ENCODE results near the gene PSMB5. TPM values are rescaled to one million over a fixed set of nuclear protein-coding genes. Genes with fewer than 3 reads are reported as not detected.

PSMB5 gene
- total RNA-seq, 2 experiments from 2014 or later = 66.7 to 95.3 TPM

DNA sequence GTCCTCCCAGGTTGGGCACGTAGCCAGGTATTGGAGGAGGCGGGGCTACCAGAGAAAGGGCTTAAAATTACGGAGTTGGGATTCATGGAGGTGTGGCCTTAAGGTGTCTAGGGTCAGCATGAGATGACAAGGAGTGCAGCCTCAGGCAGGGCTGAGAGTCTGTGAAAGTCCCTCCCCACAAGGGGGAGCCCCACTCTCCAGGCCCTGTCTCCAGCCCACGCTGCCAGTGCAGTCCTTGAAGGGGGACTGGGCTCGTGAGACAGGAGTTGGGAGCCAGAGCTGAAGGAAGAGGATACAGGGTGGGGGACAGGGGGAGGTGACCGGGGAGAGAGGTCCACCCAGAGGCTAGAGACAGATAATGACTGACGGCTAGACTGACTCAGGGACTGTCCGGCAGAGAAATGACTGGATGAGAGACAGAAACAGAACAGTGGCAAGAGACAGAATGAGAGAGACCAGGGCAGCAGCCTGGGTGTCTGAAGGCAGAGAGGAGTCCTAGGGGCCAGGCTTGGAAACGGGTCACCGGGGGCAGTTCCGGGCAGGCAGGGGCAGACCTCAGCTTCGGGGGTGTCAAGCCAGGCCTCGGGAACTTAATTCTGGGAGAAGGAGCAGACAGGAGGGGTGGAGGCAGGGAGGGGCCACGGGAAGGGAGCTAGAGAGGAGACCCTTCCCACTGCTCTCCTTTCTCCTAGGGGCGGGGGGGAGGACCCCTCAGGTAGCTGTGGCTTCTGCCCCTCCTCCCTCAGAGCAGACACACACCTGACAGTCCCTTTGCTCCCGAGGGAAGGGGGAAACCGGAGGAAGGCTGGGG lies 21.6 kb upstream of the PSMB5 start:
- Mint-ChIP-seq H3K9me3 (ENCODE audit: low read depth) (no peaks in the 10 kb centered on the region), H3K4me1 (peaks cover 16% of the 10 kb centered on the region), H3K27me3 (peaks cover 8% of the 10 kb centered on the region), H3K36me3 (peaks cover 11% of the 10 kb centered on the region), H3K27ac (no peak overlapping the region), H3K4me3 (peak overlapping the region; percentile 67)
- peak; percentile 79 for DNase-seq
- ATAC-seq = peak; percentile 64
- CTCF ChIA-PET = interaction anchor here (0.8 to 19.1 kb wide), 19 partner anchors 10 to 486 kb away, joined by 3 to 867 read pairs (median 5); partner anchors contain the start of genes AJUBA and PSMB11

DNA sequence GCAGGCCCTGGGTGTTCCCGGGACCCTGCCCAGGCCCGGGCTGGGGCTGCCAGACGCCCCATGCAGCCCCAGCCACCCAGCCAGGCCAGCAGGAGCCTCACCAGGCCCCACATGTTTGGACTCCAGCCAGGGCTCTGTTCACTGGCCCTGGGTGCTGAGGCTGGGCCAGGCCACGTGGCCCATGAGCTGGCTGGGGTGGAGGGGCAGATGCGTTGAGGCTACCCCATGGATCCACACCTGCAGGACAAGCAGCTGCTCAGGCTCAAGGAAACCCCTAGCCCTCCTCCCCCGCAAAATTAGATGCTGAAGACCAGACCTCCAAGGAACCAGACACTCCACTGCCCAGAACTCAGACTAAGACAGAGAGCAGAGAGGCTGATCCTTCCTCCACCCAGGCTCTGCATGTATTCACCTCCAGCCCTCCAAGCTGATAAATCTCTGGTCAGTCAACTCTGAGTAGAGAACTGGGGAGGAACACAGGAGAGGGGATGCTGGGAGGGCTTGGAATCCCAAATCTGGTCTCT lies 21.0 kb upstream of the PSMB5 start:
- ATAC-seq (no peak), DNase-seq (no peak)
- Mint-ChIP-seq H3K9me3 (ENCODE audit: low read depth) (no peaks in the 10 kb centered on the region), H3K36me3 (peaks cover 5% of the 10 kb centered on the region), H3K4me1 (peaks cover 16% of the 10 kb centered on the region), H3K27ac (no peak overlapping the region), H3K4me3 (no peak overlapping the region), H3K27me3 (peaks cover 8% of the 10 kb centered on the region)
- CTCF ChIA-PET = interaction anchor here (0.6 to 19.1 kb wide), 19 partner anchors 13 to 486 kb away, joined by 3 to 867 read pairs (median 5); partner anchors contain the start of genes AJUBA and PSMB11

DNA sequence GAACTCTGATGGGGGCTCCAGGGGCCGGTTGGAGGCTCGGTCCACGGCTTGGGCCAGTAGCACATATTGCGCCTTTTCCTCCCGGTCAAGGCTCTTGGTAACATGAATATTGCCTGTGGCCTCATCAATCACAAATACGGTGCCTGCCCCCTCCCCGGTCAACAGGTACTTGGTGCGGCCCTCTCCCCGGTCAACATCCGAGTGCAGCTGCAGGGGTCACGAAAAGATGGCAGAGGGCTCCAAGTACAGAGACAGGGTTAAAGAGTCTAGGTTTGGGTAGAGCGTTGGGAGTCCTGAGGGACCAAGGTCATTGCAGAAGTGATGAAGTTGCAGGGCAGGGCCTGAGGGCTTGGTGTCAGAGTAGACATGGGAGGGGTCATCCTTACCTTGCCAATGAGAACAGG lies 20.4 kb upstream of the PSMB5 start:
- DNase-seq (no peak), ATAC-seq (no peak)
- H3K27me3 Mint-ChIP-seq = peaks cover 8% of the 10 kb centered on the region
- no peak overlapping the region for H3K27ac Mint-ChIP-seq
- H3K4me3 Mint-ChIP-seq = no peak overlapping the region
- peaks cover 4% of the 10 kb centered on the region for H3K36me3 Mint-ChIP-seq
- no peaks in the 10 kb centered on the region for H3K9me3 Mint-ChIP-seq (ENCODE audit: low read depth)
- H3K4me1 Mint-ChIP-seq = peaks cover 16% of the 10 kb centered on the region
- CTCF ChIA-PET = interaction anchor here (0.6 to 19.1 kb wide), 18 partner anchors 13 to 485 kb away, joined by 3 to 867 read pairs (median 5); partner anchors contain the start of genes AJUBA and PSMB11

DNA sequence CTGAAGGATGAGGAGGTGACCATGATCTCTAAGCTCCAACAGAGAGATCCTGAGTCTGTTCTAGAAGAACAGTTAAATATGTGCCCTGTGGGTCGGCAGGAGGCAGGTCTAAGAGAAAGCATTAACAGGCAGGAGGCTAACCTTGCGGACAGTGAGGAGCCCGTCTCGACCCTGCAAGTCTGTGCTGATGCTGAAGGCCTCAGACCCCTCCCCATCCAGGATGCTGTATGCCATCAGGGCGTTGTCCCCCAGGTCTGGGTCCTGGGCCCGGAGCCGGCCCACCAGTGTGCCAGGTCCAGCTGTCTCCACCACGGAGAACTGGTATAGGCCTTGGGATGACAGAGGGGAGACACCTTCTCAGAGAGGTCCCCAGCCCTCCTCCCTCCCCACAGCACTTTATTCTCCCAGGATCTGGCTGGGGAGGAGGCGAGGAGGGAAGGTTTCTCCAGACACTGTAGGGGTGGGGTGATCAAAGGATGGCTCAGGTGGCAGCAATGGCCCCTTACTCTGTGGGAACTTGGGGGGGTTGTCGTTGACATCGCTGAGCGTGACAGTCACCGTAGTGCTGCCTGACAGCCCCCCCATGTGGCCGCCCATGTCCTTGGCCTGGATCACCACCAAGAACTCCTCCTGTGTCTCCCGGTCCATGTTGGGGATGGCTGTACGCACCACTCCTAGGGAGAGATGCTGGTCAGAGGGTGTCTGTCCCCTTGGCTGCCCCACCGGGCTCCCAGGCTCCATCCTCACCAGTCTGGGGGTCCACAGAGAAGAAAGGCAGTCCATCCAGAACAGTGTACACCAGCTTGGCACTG lies 19.5 kb upstream of the PSMB5 start:
- DNase-seq = peak; percentile 54
- no peak overlapping the region for H3K4me3 Mint-ChIP-seq
- CTCF ChIA-PET = interaction anchor here (0.8 to 19.1 kb wide), 12 partner anchors 14 to 131 kb away, joined by 3 to 867 read pairs (median 8); partner anchors contain the start of gene AJUBA
- H3K9me3 Mint-ChIP-seq (ENCODE audit: low read depth) = no peaks in the 10 kb centered on the region
- H3K27me3 Mint-ChIP-seq = peaks cover 8% of the 10 kb centered on the region
- peaks cover 1% of the 10 kb centered on the region for H3K36me3 Mint-ChIP-seq
- H3K27ac Mint-ChIP-seq = no peak overlapping the region
- H3K4me1 Mint-ChIP-seq = peaks cover 15% of the 10 kb centered on the region
- ATAC-seq = no peak

DNA sequence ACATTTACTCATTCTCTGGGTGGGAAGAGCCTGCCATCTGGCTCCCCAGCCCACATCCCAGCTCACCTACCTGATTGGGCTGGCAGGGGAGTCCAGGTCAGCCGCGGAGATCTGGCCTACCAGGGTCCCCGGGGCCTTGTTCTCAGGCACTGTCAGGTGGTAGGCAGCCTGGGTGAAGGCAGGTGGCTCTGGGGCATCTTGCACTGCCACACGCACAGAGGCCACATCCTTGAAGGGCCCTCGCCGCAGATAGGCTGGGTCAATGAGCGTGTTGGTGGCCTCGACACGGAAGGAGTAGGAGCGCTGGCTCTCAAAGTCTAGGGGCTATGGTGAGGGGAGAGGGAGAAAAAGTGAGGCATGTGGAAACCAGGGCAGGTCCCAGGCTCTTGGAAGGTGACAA lies 18.7 kb upstream of the PSMB5 start:
- Mint-ChIP-seq H3K4me3 (no peak overlapping the region), H3K9me3 (ENCODE audit: low read depth) (no peaks in the 10 kb centered on the region), H3K36me3 (peaks cover 1% of the 10 kb centered on the region), H3K27ac (no peak overlapping the region), H3K4me1 (peaks cover 14% of the 10 kb centered on the region), H3K27me3 (peaks cover 8% of the 10 kb centered on the region)
- ATAC-seq (no peak), DNase-seq (no peak)
- CTCF ChIA-PET = interaction anchor here (1.8 to 19.1 kb wide), 4 partner anchors 13 to 82 kb away, joined by 9 to 867 read pairs (median 78); partner anchors contain the start of gene AJUBA

DNA sequence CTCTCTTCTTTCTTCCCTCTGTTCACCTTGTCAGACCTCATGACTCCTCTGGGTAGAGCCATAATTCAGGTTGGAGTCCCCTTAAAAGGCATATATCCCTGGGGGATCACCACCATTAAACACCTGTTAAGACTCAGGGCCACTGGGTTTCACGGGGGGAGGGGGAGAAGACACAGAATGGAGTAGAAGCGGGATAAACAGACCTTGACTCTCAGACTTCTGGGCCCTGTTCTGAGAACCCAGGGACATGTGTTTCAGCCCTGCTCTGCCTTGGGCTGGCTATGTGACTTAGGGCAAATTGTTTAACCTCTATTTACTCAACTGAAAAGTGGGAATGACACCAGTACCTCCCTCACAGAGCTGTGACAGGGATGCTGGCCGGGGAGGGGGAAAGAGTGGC lies 18.0 kb upstream of the PSMB5 start:
- DNase-seq (no peak), ATAC-seq (no peak)
- H3K9me3 Mint-ChIP-seq (ENCODE audit: low read depth) = no peaks in the 10 kb centered on the region
- H3K4me1 Mint-ChIP-seq = peaks cover 12% of the 10 kb centered on the region
- no peak overlapping the region for H3K4me3 Mint-ChIP-seq
- CTCF ChIA-PET = interaction anchor here (1.3 to 19.1 kb wide), 4 partner anchors 9 to 81 kb away, joined by 3 to 867 read pairs (median 78); partner anchors contain the start of gene AJUBA
- peaks cover 8% of the 10 kb centered on the region for H3K27me3 Mint-ChIP-seq
- no peaks in the 10 kb centered on the region for H3K36me3 Mint-ChIP-seq
- H3K27ac Mint-ChIP-seq = peak overlapping the region; percentile 33

DNA sequence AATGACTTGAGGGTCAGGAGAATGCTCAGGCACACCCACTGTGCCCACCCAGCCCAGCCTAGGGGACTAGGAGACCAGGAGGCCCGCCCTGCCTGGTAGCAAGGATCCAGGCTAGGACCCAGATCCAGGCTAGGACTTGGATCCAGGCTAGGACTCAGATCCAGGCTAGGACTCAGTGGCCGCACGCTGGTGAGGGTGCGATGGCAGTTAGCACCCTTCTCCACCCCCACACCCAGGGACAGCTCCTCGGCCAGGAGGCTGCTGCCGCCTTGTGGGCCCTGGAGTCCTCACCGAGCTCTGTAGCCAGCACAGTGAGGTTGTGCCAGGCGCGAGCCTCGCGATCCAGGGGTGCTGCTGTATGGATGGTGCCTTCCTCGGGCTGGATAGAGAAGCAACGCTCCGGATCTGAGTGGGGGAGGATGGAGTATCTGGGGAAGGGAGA lies 17.5 kb upstream of the PSMB5 start:
- Mint-ChIP-seq H3K9me3 (ENCODE audit: low read depth) (no peaks in the 10 kb centered on the region), H3K4me3 (no peak overlapping the region), H3K36me3 (no peaks in the 10 kb centered on the region), H3K27me3 (peaks cover 8% of the 10 kb centered on the region), H3K27ac (no peak overlapping the region), H3K4me1 (peaks cover 12% of the 10 kb centered on the region)
- DNase-seq (no peak), ATAC-seq (no peak)
- CTCF ChIA-PET = interaction anchor here (1.1 to 19.1 kb wide), 8 partner anchors 10 to 81 kb away, joined by 3 to 867 read pairs (median 4); partner anchors contain the start of gene AJUBA

DNA sequence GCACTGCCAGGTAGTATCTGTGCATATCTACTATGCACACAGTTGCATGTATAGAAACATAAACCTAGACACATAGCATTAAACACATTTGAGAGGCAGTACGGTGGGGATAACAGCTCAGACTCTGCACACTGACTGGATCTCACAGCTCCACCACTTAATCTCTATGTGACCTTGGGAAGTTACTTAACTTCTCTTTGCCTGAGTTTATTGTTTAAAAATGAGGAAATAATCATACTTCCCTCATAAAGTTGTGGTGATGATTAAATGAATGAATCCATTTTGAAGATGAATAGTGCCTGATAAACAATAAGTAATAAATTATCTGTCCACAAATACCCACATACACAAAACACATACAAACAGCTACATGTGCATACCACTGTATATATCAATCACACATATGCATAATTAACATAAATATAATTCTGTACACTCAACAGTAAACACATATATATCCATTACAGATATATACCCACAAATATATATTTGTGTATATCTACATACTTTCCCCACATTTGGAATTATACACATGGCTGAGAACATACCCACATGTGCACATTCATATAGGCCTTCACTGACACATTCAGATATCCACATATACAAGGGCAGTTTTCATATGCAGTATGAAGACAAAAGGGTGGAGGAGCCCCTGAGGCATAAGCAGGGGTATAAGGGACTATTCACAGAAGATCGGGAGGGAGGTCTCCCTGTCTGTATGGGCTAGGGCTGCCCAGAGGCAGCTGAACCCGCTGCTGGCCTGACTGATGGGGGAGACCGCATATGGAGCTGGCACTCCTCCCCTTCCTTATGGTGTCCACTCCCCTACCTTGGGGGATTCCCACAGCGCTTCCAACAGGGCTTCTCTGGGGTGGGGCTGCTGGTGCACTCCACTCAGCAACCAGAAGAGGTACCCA lies 16.7 kb upstream of the PSMB5 start:
- Mint-ChIP-seq H3K27me3 (peaks cover 3% of the 10 kb centered on the region), H3K4me1 (peaks cover 7% of the 10 kb centered on the region), H3K9me3 (ENCODE audit: low read depth) (no peaks in the 10 kb centered on the region), H3K4me3 (no peak overlapping the region), H3K36me3 (no peaks in the 10 kb centered on the region), H3K27ac (no peak overlapping the region)
- CTCF ChIA-PET = interaction anchor here (0.6 to 19.1 kb wide), 9 partner anchors 11 to 78 kb away, joined by 3 to 867 read pairs (median 4); partner anchors contain the start of gene AJUBA
- DNase-seq (no peak), ATAC-seq (no peak)

DNA sequence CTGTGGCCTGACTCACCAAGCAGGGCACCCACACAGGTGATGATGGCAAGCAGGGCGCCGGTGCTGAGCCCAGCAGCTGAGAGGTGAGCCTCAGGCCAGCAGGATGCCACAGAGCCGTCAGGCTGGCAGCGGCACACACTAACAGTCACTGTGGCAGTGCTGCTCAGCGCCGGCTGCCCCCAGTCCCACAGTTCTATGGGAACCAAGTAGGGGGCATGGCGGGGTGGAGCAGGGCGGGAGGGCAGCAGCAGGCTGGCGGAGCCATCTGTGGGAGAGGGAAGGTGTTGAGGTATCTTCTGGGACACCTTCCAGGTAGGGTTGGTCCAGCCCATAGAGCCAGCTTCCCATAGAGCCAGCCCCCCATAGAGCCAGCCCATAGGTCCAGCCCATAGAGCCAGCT lies 14.3 kb upstream of the PSMB5 start:
- DNase-seq (no peak), ATAC-seq (no peak)
- CTCF ChIA-PET = interaction anchor here (0.5 to 1.9 kb wide), 3 partner anchors 20 to 194 kb away, joined by 3 to 7 read pairs (median 5); no protein-coding TSS in a partner anchor
- no peaks in the 10 kb centered on the region for H3K9me3 Mint-ChIP-seq (ENCODE audit: low read depth)
- H3K36me3 Mint-ChIP-seq = no peaks in the 10 kb centered on the region
- no peak overlapping the region for H3K27ac Mint-ChIP-seq
- H3K27me3 Mint-ChIP-seq = no peaks in the 10 kb centered on the region
- H3K4me3 Mint-ChIP-seq = no peak overlapping the region
- no peaks in the 10 kb centered on the region for H3K4me1 Mint-ChIP-seq

DNA sequence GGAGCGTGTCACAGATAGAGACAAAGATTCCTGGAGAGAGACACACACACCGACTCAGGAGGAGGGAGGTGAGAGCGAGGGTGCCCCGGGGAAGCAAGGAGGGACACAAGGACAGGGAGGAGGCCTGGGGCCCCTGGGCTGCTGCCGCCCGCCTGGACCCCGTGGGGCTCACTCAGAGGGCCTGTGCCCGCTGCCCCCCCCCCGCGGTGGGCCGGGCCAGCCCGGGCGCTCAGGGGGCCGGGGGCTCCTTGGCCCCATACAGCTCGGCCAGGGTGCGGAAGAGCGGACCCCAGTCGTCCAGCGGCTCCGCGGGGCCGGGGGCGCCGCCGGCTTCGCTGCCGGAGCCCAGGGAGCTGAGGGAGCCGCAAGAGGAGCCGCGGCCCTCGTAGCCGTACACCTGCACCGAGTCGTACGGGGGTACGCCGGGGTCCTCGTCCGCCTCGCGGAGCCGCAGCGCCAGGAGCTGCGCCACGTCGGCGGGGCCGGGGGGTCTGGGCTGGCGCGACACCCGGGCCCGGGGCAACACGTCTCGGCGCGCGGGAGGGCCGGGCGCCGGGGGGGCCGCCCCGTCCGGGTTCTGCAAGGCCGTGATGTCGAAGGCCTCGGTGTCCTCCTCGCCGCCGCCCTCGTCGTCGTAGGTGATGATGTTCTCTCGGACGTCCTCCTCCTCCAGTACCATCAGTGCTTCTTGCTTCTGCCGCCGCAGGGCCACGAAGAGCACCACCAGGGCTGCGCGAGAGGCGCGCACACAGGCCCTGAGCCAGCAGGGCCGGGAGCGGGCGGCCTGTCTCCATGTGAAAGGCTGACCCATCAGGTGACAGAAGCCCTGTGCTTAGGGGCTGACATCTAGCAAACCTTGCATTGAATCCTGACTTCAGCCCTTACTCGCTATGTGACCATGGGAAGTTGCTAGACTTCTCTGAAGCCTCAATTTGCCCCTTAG lies 13.3 kb upstream of the PSMB5 start:
- CTCF ChIA-PET = interaction anchor here (0.5 to 1.9 kb wide), 5 partner anchors 14 to 195 kb away, joined by 3 to 7 read pairs (median 4); no protein-coding TSS in a partner anchor
- H3K4me3 Mint-ChIP-seq = no peak overlapping the region
- no peaks in the 10 kb centered on the region for H3K4me1 Mint-ChIP-seq
- H3K27ac Mint-ChIP-seq = no peak overlapping the region
- H3K36me3 Mint-ChIP-seq = no peaks in the 10 kb centered on the region
- ATAC-seq = no peak
- no peaks in the 10 kb centered on the region for H3K9me3 Mint-ChIP-seq (ENCODE audit: low read depth)
- no peak for DNase-seq
- no peaks in the 10 kb centered on the region for H3K27me3 Mint-ChIP-seq

DNA sequence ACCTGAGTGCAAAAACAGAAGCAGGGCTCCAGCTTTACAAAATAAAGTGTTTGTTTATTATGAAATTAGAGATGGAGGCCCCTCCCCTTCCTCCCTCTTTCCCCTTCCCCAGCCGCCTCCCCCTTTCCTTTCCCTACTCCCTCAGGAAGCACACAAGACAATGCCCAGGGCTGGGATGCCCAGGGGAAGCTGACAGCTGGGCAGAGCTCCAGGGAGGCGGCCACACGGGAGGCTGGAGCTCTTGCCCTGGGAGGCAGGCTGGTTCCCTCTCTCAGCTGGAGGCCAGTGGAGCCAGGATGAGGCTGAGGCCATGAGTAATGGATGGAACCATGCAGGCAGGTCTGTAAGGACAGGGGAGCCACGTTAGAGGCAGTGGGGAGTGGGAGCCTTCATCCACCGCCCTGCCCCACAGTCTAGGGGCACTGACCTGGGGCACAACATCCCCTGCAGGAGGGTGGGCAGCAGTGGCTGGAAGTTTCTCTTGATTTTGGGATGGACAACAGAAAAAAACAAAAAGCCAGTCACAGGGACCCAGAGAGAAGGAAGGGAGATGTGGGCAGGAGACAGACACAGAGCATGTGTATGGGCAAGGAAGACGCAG lies 12.4 kb upstream of the PSMB5 start:
- no peak for ATAC-seq
- Mint-ChIP-seq H3K27me3 (no peaks in the 10 kb centered on the region), H3K4me1 (no peaks in the 10 kb centered on the region), H3K4me3 (no peak overlapping the region), H3K27ac (no peak overlapping the region), H3K36me3 (no peaks in the 10 kb centered on the region), H3K9me3 (ENCODE audit: low read depth) (no peaks in the 10 kb centered on the region)
- CTCF ChIA-PET = interaction anchor here (0.5 to 2.4 kb wide), 5 partner anchors 9 to 51 kb away, joined by 3 to 7 read pairs (median 4); partner anchors contain the start of gene CDH24
- no peak for DNase-seq
